Epithelial cell of prostate (primary cell): Measurements from ENCODE around the gene E2F3.
"Not testable (repeated sequence)": the region's sequence is repeated elsewhere in the genome, so short reads cannot be mapped to it uniquely, and the experiment has no call there.

Experiments used
- DNase-seq: peaks from one replicate; pipeline ENCODE4 v3.0.0-alpha.2; 2011; ENCODE audit warnings: low read depth, low spot score
- H3K27ac ChIP-seq: fragments of 450-650 bp; 2 replicates; pipeline ENCODE4 v1.5.1; 2017; ENCODE audit warnings: mild to moderate bottlenecking

The E2F3 gene

DNA sequence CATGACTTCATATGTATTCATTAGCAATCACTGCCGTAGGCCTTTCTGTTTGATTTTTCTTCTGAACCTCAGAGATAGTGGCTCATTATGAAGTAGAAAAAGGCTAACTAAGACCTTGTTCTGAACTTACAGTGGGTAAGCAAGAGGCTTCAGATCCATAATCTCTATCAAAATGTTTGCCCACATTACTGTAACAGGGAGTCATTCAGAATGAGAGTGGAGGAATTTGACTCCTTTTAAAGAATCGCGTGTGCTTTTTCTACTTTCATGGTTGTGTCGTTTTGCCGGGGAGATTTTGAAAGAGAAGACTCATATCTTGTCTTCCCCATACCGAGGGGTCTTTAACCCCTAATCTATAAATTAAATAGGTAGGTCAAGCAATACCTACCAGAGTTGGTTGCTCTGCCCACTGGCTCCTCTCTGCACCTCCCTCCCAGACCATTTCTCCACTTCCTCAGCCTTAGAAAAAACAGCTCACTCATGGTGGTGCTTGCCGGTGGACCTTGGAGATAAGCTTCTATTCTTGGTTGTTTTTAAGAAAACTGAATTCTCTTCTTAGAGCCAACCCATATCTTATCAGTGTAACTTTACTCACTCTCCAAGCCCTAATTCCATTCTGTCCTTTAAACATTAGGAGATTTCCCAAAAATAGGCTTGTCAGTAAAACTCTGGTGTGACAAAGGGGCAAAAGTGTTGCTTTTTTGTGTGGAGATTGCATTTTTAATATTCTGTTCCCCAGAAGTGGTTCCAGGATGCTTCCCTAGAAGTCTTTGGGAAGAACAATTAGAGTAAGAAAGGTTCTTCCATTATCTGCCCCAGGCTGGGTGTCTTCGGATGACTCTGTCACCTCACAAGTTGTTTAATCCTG, 56.6 kb downstream of the E2F3 start:
- H3K27ac ChIP-seq: no peak overlapping the region
- DNase-seq: no peak

DNA sequence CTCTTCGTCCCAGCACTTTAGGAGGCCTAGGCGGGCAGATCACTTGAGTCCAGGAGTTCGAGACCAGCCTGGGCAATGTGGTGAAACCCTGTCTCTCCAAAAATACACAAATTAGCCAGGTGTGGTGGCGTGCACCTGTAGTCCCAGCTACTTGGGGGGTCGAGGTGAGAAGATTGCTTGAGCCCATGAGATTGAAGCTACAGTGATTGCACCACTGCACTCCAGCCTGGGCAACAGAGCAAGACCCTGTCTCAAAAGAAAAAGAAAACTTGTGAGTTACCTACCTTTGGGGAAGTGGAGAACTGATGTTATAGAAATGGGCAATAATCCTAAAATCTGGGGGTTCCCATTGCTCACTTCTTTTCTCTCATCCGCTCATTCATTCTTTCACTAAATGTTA, 58.0 kb downstream of the E2F3 start:
- DNase-seq: no peak
- H3K27ac ChIP-seq: no peak overlapping the region

DNA sequence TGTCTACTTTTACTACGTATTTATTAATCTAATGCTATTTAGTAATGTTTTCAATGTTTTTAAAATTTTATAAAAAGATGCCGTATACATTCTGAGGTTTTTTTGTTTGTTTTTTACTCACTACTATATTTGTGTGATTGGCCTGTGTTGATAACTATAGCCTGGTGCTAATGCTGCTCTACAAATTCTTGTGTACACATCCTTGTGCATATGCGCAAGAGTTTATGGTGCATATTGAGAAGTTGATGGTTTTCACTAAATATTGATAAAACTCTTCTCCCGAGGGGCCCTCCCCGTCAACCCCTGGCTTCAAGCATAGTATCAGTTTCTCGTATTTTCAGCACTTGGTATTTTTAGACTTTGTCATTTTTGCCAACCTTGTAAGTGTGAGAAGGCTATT, 59.9 kb downstream of the E2F3 start:
- no peak for DNase-seq
- no peak overlapping the region for H3K27ac ChIP-seq

DNA sequence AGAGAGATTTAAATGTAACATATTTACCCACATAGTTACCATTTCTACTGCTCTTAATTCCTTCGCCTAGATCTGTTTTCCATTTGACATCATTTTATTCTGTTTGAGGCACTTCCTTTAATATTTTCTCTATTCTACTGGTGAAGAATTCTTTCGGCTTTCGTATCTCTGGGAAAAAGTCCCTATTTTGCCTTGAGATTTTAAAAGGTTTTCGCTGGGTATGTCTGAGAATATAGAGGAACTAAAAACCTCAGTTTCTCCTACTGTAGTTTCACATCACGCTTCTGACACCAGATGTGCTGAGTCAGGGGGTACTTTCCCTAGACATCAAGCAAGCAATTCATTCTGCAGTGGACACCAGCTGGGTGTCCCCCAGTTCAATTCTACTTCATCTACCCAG, 61.7 kb downstream of the E2F3 start:
- no peak for DNase-seq
- peak overlapping the region; percentile 32 for H3K27ac ChIP-seq

DNA sequence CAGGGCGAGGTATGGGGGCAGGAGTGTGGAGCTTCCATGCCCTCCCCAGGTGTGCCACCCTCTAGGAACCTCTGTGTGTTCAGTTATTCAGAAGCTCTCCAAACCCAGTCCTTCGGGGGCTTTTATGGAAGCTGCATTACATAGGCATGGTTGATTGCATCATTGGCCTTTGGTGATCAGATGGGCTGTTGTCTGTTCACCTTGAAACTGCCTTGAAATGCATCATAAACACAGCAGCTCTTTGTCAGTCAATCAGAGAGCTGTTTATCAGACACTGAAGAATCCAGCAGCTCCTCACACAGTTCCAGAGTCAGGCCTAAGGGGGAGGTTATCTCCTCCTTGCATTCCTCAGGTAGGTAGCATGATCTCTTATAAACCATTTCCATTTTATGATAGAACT, 62.4 kb downstream of the E2F3 start:
- H3K27ac ChIP-seq: peak overlapping the region; percentile 32
- no peak for DNase-seq

DNA sequence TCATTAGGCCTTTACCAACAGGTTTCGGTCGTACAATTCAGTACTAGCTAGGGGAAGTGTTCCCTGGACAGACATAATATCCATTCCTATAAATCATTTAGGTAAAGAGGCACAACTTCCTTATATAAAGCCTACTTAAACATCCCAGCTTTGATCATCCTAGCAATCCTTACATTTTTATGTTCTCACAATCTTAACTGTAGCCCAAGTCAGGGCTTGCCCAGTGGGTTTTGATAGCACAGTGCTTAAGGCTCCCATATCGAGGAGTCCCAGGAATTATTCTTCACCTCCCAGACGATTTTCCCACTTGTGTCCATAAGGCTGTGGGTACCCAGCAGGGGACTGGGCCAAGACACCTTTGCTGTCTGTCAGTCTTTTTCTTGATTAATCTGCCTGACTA, 63.2 kb downstream of the E2F3 start:
- peak overlapping the region; percentile 32 for H3K27ac ChIP-seq
- DNase-seq: no peak

DNA sequence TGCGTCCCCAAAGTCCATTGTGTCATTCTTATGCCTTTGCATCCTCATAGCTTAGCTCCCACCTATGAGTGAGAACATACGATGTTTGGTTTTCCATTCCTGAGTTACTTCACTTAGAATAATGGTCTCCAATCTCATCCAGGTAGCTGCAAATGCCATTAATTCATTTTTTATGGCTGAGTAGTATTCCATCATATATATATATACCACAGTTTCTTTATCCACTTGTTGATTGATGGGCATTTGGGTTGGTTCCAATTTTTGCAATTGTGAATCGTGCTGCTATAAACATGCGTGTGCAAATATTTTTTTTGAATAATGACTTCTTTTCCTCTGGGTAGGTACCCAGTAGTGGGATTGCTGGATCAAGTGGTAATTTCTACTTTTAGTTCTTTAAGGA, 63.9 kb downstream of the E2F3 start:
- not testable (repeated sequence) for DNase-seq, H3K27ac ChIP-seq

DNA sequence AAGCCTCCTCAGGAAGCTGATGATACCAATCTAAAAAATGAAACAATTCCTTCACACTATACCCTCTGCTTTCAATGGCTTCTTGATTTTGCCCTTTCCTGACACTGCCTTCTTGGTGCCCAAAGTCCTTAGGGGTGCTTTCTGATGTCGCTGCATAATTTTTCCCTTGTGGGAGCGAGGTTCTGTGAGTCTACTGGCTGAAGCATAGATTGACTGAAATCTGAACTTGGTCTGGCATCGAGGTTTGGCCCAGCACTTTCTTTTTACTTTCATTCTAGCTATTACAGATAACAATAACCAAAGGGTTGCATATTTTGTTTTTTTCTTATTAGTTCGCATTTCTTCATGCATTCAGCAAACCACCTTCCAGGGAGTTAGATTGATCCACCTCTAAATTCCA, 65.8 kb downstream of the E2F3 start:
- H3K27ac ChIP-seq: no peak overlapping the region
- DNase-seq: no peak

DNA sequence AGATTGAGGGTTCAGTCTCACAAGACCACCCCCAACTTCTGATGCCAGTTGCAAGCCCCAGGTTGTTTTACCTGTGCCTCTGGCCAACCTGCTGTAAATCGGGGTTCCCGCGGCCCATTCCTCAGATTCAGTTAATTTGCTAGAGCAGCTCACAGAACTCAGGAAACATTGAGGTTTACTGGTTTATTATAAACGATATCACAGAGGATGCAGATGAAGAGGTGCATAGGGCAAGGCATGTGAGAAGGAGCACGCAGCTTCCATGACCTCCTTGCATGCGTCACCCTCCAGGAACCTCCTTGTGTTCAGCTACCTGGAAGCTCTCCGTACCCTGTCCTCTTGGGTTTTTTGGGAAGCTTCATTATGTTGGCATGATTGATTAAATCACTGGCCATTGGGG, 66.5 kb downstream of the E2F3 start:
- DNase-seq: no peak
- H3K27ac ChIP-seq: no peak overlapping the region

DNA sequence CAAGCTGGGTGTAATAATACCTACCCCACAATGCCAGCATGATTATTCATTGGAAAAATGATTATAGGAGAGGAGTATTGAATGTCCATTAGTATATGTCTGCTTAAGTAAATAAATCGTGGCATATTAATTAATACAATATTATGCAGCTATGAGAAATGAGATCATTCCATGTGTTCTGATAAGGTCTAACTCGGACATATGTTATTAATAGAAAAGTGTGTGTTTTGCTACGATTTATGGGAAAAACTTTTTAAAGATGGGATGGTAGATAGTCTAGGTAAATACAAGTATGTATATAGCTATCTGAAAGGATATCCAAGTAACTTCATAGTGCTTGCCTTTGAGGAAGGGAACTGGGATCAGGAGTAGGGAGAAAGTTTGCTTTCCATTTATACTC, 71.1 kb downstream of the E2F3 start:
- no peak overlapping the region for H3K27ac ChIP-seq
- no peak for DNase-seq

DNA sequence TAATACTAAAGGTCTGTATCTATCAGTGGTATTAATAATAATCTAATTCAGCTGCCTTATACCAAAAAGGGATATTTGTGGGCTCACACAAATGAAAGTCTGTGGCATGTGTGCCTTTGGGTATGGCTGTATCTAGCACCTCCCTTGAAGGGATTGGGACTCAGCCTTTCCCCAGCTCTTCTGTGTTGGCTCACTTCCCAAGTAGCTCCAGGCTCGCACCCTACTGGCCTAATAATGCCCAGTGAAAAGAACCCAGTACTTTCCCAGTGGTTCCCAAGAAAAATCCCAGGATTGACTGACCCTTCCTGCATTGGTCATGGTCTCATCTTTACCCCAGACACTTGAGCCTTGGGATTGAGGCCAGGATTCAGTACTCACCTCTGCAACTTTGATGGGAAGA, 71.8 kb downstream of the E2F3 start:
- DNase-seq: no peak
- no peak overlapping the region for H3K27ac ChIP-seq

DNA sequence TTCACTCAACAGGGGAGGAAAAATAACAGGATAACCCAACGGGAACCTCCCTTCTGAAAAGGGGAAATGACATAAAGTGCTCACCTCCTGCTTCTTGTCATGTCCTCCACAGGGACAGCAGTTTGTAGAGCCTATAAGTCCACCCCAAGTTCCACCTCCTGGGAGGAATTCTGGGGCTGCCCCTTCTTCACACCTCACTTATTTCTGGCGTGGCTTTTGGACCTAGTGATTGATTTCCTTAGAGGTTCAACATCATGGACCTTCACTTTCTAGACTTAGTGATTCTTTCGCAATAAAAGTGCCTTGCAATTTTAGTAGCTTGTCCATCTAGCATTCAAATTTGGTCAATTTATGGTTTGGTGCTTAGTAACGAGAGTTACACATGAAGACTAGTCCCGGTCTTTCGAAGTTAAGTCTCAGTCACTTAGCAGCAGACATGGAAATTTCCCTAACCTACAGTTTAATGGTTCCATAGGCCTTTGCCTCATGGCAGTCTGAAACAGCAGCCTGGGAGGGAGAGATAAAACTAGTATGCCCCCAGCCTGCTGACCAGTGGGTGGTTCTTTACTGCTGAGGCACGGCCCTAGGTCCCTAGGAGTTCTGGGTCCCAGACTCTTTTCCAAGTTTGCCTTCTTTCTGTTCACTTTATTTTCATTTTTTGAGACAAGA, 73.3 kb downstream of the E2F3 start:
- no peak for DNase-seq
- H3K27ac ChIP-seq: no peak overlapping the region

DNA sequence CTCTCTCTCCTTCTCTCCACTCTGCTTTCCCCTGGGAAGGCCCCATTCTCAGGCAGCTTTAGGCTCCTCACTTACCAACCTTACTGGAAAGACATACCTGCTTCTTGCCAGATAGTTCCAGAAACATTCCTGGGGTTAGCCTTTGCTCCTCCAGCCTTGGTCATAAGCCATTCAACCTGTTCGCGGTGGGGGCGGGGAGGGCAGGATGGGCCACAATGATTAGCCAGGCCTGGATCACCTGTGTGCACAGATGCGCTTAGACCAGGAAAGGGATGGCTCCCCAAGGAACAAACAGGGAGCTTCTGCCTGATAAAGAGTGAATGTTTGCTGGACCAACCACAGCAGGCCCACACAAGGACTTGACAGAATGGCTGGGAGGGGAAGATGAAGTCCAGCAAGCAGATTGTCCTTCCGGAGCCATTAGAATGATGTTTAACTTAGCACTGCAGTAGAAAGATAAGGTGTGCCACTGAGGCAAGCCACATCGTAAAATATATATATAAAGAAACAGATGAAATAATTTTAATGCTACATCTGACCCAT, 74.9 kb downstream of the E2F3 start:
- no peak overlapping the region for H3K27ac ChIP-seq
- DNase-seq: no peak

DNA sequence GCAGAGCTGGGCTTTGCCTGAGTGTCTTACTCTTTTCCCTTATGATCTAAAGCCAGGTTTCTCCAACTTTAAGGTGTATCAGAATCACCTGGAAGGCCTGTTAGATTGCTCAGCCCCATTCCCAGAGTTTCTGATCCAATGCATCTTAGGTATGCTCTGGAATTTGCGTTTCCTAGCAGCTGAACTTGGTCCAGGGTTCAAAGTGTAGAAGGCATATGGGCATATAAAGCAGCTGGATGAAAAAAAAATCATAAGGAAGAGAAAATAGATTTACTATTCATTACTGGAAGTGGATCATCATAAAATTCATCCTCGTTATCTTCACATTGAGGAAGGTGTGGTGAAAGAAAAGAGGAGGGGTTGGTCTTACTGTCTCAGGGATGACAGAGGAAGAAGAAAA, 75.8 kb downstream of the E2F3 start:
- H3K27ac ChIP-seq: no peak overlapping the region
- no peak for DNase-seq

DNA sequence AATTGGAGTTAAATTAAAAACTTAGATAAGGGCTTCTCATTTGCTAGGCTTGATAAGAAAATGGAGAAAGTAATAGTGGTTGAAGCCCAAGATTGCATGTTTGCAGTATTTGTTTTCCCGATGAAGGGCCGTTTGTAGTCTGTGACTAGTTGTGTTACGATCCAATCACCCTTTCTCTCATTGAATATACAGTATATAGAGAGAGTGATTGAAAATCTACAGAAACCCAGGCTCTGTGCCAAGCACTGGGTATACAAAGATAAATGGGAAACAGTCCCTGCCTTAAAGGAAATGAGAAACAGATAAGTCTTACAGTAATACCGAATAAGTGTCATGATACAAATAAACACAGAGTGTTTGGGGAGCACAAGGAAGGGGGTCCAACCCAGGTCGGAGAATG, 77.4 kb downstream of the E2F3 start:
- H3K27ac ChIP-seq: no peak overlapping the region
- DNase-seq: no peak

DNA sequence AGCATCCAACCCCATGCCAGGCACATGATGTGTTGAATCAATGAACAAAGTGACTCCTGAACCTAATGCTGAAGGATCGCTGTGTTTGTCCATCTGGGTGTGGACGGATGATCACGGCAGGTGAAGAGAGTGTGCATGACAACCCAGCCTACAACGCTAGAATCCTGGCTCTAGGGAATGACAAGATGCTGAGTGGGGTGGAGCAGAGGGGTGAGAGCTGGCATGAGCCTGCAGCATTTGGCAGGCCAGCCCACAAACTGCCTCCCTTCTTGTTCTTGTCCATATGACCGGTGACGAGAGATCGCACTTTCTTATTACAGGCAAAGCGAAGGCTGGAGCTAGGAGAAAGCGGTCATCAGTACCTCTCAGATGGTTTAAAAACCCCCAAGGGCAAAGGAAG, 77.8 kb downstream of the E2F3 start:
- DNase-seq: no peak
- no peak overlapping the region for H3K27ac ChIP-seq

DNA sequence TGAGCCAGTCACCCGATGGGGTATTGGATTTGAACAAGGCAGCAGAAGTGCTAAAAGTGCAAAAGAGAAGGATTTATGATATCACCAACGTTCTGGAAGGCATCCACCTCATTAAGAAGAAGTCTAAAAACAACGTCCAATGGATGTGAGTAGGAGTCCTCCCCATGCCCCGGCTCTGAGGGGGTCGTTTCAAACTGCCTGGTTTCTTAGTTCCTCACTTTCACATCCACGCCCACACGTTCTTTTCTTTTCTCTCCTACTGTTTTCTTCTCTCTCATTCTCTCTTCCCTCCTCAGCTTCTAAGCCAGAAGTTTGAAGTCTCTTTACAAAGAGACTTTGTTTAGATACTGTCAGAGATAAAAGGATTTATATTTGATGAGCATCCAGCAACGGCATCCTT, 79.6 kb downstream of the E2F3 start:
- no peak overlapping the region for H3K27ac ChIP-seq
- DNase-seq: no peak

DNA sequence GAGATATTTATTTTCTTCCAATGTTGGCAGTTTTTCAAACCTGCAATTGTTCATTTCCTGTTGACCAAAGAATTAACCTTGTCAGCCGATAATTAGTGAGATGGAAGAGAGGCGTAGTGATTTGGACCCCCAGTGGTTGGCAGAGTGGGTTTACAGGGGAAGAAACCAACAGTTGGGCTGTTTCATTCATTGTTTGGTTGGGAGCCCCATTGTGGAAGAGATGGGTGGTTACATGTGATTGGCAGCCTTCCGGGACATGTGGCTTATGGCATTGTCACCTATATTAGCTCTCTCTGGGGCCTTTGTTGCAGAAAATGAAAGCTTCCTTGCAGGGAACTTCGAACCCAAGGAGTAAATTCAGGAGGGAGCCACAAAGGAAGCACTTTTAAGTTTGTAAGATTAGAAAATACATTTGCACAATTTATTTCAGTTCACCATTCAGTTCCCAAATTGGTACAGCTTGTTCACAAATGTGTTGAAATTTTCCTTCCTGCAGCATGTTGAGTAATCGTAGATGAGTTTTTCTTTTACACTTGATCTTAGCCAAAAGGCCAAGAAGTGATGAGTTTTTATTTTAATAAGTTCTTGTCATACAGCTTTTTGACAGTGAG, 82.3 kb downstream of the E2F3 start:
- DNase-seq: no peak
- no peak overlapping the region for H3K27ac ChIP-seq

DNA sequence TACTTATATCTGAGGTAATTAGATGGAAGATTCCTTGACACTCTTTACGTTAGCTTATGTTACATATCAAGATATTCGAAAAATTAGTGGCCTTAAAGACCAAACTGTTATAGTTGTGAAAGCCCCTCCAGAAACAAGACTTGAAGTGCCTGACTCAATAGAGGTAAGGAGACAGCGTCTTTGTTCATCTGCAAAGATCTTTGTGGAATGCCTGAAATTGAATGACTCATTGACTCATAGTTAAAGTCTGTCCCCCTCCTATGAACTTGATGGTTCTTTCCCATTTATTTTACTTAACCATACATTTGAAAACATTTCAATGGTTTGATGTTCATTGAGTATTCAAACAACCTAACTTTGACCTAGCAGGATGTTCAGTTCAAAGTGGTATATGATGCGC, 85.0 kb downstream of the E2F3 start:
- no peak for DNase-seq
- no peak overlapping the region for H3K27ac ChIP-seq

DNA sequence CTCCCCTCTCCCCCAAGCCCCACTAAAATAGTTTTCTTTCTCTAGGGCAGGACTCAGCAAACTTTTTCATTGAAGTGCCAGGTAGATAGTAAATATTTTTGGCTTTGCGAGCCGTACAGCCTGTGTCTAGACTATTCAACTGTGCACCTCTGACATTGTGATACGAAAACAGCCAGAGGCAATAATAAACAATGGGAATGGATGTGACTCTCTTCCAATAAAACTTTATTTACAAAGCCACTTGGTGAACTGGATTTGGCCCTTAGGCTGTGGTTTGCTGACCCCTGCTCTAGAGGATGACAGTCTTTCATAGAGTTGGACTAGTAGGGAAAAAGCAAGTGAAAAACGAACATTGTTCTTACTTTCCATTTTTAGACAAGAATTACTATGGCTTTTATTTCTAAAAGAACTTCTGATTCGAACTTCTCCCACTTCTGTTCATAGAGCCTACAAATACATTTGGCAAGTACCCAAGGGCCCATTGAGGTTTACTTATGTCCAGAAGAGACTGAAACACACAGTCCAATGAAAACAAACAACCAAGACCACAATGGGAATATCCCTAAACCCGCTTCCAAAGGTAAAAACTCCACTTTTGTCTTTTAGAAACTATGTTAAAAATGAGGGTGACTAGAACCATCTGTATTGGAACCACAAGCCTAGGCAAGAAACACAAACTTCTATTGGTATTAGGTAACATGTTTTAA, 86.1 kb downstream of the E2F3 start:
- no peak for DNase-seq
- H3K27ac ChIP-seq: no peak overlapping the region

DNA sequence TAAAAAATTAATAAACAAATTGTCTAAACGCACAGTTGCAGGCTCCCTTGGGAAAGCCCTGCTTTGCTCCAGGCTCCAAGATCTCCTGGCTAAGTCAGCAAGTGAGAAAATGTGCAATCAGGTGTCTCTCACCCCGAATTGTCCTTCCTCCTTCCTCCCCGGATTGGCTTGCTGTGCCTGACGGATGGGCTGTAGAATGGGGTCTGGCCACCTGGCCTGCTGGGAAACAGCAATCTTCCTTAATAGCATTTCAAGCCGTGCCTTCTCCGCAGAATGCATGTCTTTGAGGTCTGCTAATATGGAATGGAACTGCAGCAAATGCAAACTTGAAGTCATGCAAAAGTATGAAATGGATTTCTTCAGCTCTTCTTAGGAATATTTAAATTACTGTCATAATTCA, 88.9 kb downstream of the E2F3 start:
- no peak overlapping the region for H3K27ac ChIP-seq

More for the DNA sequence above, 88.9 kb downstream of the E2F3 start:
- no peak for DNase-seq
